Ectodermal cell (in vitro differentiated cells): ENCODE results near the gene CALHM4. TPM values are rescaled to one million over a fixed set of nuclear protein-coding genes. Genes with fewer than 3 reads are reported as not detected.

Source experiments
- H3K27ac ChIP-seq: 2 replicates; pipeline ENCODE4 v1.7.0; 2013; ENCODE audit warnings: mild to moderate bottlenecking, low read depth, low read length; ENCODE audit not compliant: insufficient read depth, poor library complexity, severe bottlenecking
- H3K27me3 ChIP-seq: 2 replicates; pipeline ENCODE4 v1.7.0; 2013; ENCODE audit warnings: mild to moderate bottlenecking, low read length; ENCODE audit not compliant: insufficient read depth, control insufficient read depth, poor library complexity, severe bottlenecking
- H3K36me3 ChIP-seq: one replicate; pipeline ENCODE4 v1.7.0; 2013; ENCODE audit warnings: low read length; ENCODE audit not compliant: control insufficient read depth, insufficient read depth
- H3K4me1 ChIP-seq: one replicate; pipeline ENCODE4 v1.7.0; 2013; ENCODE audit warnings: low read length; ENCODE audit not compliant: control insufficient read depth, insufficient read depth
- H3K4me3 ChIP-seq: 2 replicates; pipeline ENCODE4 v1.7.0; 2013; ENCODE audit warnings: low read depth, low read length, control low read depth; ENCODE audit not compliant: insufficient read depth
- H3K9me3 ChIP-seq: 2 replicates; pipeline ENCODE4 v1.7.0; 2013; ENCODE audit warnings: mild to moderate bottlenecking, low read length, moderate library complexity; ENCODE audit not compliant: control insufficient read depth
- WGBS, 2 experiments: methylation state at CpG; one replicate each; pipeline ENCODE4 v1.1.7; 2013; ENCODE audit warnings: missing lambda C conversion rate in 2 of 2; 5-methylcytosine and 5-hydroxymethylcytosine counted together
- polyA plus RNA-seq, 4 experiments: library from polyadenylated mRNA; stranded (reverse); fragments of 50-300 nt; gene quantifications; one replicate each; pipeline ENCODE4 v1.2.3, GENCODE V29; 2013

CALHM4 gene, protein sequence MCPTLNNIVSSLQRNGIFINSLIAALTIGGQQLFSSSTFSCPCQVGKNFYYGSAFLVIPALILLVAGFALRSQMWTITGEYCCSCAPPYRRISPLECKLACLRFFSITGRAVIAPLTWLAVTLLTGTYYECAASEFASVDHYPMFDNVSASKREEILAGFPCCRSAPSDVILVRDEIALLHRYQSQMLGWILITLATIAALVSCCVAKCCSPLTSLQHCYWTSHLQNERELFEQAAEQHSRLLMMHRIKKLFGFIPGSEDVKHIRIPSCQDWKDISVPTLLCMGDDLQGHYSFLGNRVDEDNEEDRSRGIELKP
- polyA plus RNA-seq (2013, experiment 1 of 4) = not detected
- not detected for polyA plus RNA-seq (2013, experiment 2 of 4)
- not detected for polyA plus RNA-seq (2013, experiment 3 of 4)
- polyA plus RNA-seq (2013, experiment 4 of 4) = not detected

DNA sequence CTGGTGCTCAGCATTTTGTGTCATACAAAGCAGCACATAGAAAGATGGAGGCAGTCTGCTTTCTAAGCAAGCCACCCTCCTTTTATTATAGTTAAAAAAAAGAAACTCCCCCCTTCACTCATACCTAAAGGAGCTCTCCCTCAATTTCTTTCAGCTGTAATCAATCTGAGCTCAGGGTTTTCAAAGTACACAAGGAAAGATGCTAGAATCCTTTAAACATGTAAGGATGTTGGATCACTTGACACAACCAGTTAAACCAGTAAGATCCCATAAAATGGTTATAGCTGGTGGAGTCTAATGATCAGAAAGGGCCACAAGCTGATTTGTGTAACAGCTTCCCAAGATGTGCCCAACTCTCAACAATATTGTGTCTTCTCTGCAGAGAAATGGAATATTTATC, at the start of gene CALHM4:
Gene CALHM4, plus strand, starts transcription at position 301 of the 400 bp plus-strand sequence. Its CDS starts 43 bp downstream, at position 344.
- H3K36me3 ChIP-seq = no peaks in the 10 kb centered on the region
- H3K27me3 ChIP-seq = no peaks in the 10 kb centered on the region
- no peak within 1 kb of the TSS for H3K27ac ChIP-seq
- H3K4me3 ChIP-seq = no peak within 1 kb of the TSS
- no peaks in the 10 kb centered on the region for H3K4me1 ChIP-seq
- H3K9me3 ChIP-seq = no peaks in the 10 kb centered on the region

DNA sequence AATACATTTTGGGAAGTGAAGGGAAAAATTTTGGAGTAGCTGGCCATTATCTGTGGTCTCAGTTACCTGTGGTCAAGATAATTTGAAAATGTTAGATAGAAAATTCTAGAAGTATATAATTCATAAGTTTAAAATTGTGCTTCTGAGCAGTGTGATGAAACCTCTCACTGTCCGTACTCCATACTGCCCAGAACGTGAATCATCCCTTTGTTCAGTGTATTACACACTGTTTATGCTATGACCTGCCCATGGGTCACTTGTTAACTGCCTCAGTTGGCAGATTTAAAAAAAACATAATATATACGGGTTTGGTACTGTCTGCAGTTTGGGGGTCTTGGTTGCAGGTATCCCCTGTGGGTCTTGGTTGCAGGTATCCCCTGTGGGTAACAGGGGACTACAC, 46.2 kb upstream of the CALHM4 start:
- WGBS, 2 experiments = 87 to 88% methylated on average over 3 of the region's 3 CpGs
- peaks cover 6% of the 10 kb centered on the region for H3K4me1 ChIP-seq

DNA sequence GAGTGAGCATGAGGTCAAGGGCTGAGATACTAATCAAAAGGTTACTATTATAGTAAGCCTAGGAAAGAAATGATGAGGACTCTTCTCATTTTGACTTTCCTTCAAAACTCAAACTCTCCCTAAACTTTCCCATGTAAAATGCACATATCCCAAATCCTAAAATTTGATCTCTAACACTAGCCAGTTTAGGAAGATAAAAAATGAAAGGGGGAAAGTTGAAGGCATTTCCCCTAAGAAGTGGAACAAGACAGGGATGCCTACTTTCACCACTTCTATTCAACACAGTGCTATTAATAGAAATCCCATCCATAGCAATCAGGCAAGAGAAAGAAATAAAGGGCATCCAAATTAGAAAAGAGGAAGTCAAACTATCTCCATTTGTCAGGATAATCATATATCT, 45.0 kb upstream of the CALHM4 start:
- no peak overlapping the region for H3K4me3 ChIP-seq
- H3K36me3 ChIP-seq = no peaks in the 10 kb centered on the region
- H3K27ac ChIP-seq = no peak overlapping the region
- H3K9me3 ChIP-seq = no peaks in the 10 kb centered on the region
- peaks cover 6% of the 10 kb centered on the region for H3K4me1 ChIP-seq
- no peaks in the 10 kb centered on the region for H3K27me3 ChIP-seq

More for the DNA sequence above, 46.2 kb upstream of the CALHM4 start:
- no peaks in the 10 kb centered on the region for H3K36me3 ChIP-seq
- H3K9me3 ChIP-seq = no peaks in the 10 kb centered on the region
- H3K27ac ChIP-seq = no peak overlapping the region
- H3K27me3 ChIP-seq = no peaks in the 10 kb centered on the region
- no peak overlapping the region for H3K4me3 ChIP-seq

DNA sequence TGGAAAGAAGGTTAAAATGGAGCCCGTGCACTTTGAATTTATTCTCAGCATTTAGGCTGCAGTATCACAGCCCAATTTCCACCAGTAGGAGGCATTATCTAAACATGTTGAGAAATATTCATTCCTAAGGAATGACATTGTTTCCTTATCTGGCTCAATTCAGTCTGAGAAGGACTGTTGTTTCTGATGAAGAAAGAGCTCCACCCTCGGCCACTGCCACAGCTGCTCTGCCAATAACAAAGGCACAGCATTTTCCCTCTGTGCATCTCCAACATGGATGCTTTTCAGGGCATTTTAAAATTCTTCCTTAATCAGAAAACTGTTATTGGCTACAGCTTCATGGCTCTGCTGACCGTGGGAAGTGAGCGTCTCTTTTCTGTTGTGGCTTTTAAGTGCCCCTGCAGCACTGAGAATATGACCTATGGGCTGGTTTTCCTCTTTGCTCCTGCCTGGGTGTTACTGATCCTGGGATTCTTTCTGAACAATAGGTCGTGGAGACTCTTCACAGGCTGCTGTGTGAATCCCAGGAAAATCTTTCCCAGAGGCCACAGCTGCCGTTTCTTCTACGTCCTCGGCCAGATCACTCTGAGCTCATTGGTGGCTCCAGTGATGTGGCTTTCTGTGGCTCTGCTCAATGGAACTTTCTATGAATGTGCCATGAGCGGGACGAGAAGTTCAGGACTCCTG, 42.0 kb upstream of the CALHM4 start, which contains the start of gene CALHM5:
Gene CALHM5, plus strand, starts transcription at position 216 of the 687 bp plus-strand sequence. Its CDS starts 58 bp downstream, at position 274.
- Histone ChIP-seq H3K9me3 (no peaks in the 10 kb centered on the region), H3K36me3 (no peaks in the 10 kb centered on the region), H3K4me3 (no peak within 1 kb of the TSS), H3K27ac (peak within 1 kb of the TSS; percentile 84), H3K4me1 (peaks cover 6% of the 10 kb centered on the region), H3K27me3 (no peaks in the 10 kb centered on the region)
- 63% methylated on average over 9 to 10 of the region's 10 CpGs for WGBS, 2 experiments

DNA sequence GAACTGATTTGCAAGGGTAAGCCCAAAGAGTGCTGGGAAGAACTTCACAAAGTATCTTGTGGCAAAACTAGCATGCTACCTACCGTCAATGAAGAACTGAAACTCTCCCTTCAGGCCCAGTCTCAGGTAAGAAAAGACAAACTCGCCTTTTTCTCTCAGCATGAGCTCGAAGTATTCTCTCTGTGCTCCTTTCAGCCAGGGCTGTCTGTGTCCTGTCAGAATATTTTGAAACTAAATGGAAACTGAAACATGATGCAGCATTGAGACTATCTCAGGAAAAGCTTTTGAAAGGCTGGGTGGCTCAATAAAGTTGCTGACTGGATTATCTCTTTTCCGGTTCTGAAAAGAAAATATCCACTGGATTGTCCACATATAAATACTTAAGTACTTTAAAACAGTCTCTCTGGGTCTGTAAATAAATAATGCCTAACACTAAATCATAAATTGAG, 41.4 kb upstream of the CALHM4 start:
- Histone ChIP-seq H3K36me3 (no peaks in the 10 kb centered on the region), H3K4me3 (no peak overlapping the region), H3K9me3 (no peaks in the 10 kb centered on the region), H3K4me1 (peaks cover 6% of the 10 kb centered on the region), H3K27ac (peak overlapping the region; percentile 84), H3K27me3 (no peaks in the 10 kb centered on the region)
- WGBS, 2 experiments = 87 to 92% methylated on average over 3 to 4 of the region's 4 CpGs

DNA sequence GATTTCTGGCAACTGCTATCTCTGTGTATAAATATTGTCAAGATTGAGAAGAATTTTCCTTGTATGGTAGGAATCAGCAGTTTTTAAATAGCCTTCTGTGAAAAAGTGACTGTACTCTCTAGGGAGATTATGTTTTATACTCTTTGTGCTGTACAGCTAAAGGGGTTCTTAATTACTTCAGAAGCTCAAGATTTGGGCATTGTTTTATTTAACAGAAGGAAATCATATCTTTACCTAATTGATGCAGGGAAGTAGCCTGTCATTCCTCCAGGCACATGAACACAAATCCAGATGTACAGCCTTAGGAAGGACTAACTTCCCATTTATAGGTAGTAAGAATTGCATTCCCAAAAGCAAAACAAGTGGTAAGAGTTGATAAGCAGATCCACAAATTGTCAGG, 40.8 kb upstream of the CALHM4 start:
- Histone ChIP-seq H3K9me3 (no peaks in the 10 kb centered on the region), H3K27me3 (no peaks in the 10 kb centered on the region), H3K4me1 (peaks cover 8% of the 10 kb centered on the region), H3K36me3 (no peaks in the 10 kb centered on the region), H3K4me3 (no peak overlapping the region), H3K27ac (no peak overlapping the region)

DNA sequence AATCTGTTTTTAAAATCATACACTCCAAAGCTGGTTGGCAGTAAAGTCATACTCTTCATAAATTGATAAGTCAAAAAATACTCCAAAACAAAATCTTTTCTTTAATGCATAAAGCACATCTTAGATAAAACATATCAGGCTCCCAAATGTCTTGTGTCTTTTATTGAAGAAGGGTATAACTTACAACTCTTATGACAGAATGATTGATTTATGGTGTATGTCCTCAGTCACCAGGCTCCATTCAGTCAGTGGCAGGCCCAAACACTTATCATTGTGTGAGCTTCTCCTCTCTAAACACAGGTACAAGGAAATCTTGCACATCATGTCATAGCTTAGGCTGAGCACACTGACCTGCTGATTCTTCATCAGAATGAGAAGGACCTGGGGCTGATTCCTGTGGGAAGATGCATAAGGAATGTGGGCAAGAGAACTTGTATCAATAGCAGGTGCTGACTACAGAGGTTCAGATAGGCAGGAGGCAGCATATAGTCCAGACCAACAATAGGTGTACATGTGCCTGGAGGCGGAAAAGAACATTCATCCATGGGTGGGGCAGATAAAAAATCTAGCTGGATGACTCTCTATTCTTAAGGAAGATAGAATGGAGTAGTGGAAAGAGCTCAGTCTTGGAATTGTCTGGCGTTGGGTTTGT, 40.2 kb upstream of the CALHM4 start:
- H3K4me1 ChIP-seq = peaks cover 8% of the 10 kb centered on the region
- 95 to 100% methylated on average over 2 of the region's 2 CpGs for WGBS, 2 experiments
- no peaks in the 10 kb centered on the region for H3K9me3 ChIP-seq
- H3K36me3 ChIP-seq = no peaks in the 10 kb centered on the region
- H3K27ac ChIP-seq = no peak overlapping the region
- no peak overlapping the region for H3K4me3 ChIP-seq
- H3K27me3 ChIP-seq = no peaks in the 10 kb centered on the region

DNA sequence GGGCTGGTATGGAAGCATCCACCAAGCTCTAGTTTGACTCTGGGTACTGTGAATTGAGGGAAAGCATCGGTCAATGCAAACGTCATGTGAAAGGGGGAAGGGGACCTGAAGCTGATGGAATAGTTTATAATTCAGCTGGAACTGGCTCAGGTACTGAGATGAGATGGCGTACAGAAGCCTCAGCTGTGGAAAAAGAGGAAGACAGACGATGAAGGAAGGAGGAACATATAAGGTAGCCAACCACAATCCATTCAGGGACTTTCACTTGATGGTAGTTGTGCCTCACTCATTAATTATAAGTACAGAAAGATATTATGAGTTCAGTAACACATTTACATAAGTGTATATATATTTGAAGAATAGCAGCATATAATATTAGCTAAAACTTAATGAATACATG, 39.4 kb upstream of the CALHM4 start:
- H3K4me1 ChIP-seq = peaks cover 8% of the 10 kb centered on the region
- no peaks in the 10 kb centered on the region for H3K27me3 ChIP-seq
- H3K9me3 ChIP-seq = no peaks in the 10 kb centered on the region
- H3K27ac ChIP-seq = no peak overlapping the region
- WGBS, 2 experiments = 92 to 93% methylated on average over 4 of the region's 4 CpGs
- no peaks in the 10 kb centered on the region for H3K36me3 ChIP-seq
- no peak overlapping the region for H3K4me3 ChIP-seq

DNA sequence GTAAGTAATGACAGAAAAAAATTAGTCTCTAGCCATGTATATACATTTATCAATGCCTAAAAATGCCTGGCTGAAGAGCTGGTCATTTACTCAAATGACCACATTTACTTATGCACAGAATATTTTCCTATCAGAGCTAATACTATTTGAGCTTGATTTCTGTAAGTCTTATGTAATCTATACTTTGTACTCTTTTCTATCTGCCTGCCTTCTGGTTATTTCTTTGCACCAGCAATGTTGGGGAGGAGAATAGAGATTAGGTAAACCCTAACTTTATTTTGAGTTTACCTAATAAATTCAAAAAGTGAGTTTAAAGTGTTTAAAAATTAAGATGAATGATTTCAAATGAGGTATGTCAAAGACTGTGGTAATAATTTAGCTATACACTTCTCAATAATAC, 38.4 kb upstream of the CALHM4 start:
- H3K4me1 ChIP-seq = peaks cover 8% of the 10 kb centered on the region
- no peak overlapping the region for H3K4me3 ChIP-seq
- H3K36me3 ChIP-seq = no peaks in the 10 kb centered on the region
- H3K27me3 ChIP-seq = no peaks in the 10 kb centered on the region
- no peaks in the 10 kb centered on the region for H3K9me3 ChIP-seq
- H3K27ac ChIP-seq = no peak overlapping the region
